ENCODE data around the gene UBE2O. TPM values are rescaled to one million over a fixed set of nuclear protein-coding genes. Genes with fewer than 3 reads are reported as not detected.

The UBE2O gene
- total RNA-seq (2014; rRNA removed) (64.7 and 77.3 TPM in 2 replicates), Bru-seq, nascent RNA (percentile 86 among the genes with signal in this experiment), BruChase-seq, experiment 1, labeled RNA remaining after a 6-hour chase (percentile 89 among the genes with signal in this experiment), BruChase-seq, experiment 2, labeled RNA remaining after a 2-hour chase (percentile 85 among the genes with signal in this experiment)
- long read RNA-seq, full-length matches to known transcripts, result 8 of 108 reads
- long read RNA-seq, partial matches to known transcripts, result 90 of 108 reads
- long read RNA-seq, other reads (novel, unspliced or antisense), result 10 of 108 reads

DNA sequence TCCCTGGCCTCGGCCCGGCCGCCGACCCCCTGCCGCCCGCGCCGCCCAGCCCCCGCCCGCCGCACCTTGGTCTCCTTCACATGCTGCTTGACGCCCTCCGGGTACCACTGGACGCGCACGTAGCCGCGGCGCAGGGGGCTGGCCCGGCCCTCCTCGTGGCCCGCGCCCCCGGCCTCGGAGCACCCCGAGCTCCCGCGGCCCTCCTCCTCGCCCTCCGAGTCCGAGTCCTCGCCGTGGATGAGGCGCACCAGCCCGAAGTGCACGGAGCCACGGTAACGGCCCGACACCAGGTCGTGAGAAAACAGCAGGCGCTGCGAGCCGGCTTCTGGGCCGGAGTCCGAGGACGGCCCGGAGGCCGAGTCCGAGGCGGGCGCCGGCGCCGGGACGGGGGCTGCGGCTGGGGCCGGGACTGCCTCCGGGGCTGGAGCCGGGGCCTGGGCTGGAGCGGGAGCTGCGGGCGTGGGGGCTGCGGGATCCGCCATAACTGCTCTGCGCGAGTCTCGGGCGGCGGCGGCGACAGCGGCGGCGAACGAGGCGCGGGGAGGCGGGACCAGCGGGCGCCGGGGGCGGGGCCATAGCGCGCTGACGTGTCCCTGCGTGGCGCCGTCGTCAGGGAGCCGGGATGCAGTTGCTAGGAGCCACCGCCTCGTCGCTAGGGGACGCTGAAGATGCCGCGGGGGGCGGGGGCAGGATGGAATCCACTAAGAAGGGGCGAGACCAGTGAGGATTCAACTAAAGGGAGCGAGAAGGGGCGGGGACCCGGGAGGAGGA, at the start of gene UBE2O:
TSS of gene UBE2O (minus strand) at position 493 of the 771 bp plus-strand sequence. CDS start at position 482, 11 bp downstream.
- no peak for TF ChIP-seq EZH2phosphoT487 (IDR thresholded peaks at IDR 0.05; ENCODE audit: borderline replicate concordance, low read length)
- TF ChIP-seq, protein P1, sequence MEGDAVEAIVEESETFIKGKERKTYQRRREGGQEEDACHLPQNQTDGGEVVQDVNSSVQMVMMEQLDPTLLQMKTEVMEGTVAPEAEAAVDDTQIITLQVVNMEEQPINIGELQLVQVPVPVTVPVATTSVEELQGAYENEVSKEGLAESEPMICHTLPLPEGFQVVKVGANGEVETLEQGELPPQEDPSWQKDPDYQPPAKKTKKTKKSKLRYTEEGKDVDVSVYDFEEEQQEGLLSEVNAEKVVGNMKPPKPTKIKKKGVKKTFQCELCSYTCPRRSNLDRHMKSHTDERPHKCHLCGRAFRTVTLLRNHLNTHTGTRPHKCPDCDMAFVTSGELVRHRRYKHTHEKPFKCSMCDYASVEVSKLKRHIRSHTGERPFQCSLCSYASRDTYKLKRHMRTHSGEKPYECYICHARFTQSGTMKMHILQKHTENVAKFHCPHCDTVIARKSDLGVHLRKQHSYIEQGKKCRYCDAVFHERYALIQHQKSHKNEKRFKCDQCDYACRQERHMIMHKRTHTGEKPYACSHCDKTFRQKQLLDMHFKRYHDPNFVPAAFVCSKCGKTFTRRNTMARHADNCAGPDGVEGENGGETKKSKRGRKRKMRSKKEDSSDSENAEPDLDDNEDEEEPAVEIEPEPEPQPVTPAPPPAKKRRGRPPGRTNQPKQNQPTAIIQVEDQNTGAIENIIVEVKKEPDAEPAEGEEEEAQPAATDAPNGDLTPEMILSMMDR (conservative IDR thresholded peaks at IDR 0.05; ENCODE audit: low read depth, low read length), result peak; percentile 63
- Histone ChIP-seq H3K9me2 (replicated peaks; ENCODE audit: low read length) (no peaks in the 10 kb centered on the region), H3K79me2 (ENCODE audit: low read length) (peaks cover 51% of the 10 kb centered on the region), H3K27ac (ENCODE audit: low read length) (no peak within 1 kb of the TSS), H3K9ac (ENCODE audit: low read length) (peak within 1 kb of the TSS; percentile 90), H3K4me3 (ENCODE audit: low read length) (peak within 1 kb of the TSS; percentile 93), H3K36me3 (ENCODE audit: low read depth, low read length) (no peaks in the 10 kb centered on the region), H3K4me1 (ENCODE audit: insufficient read depth, low read length) (peaks cover 33% of the 10 kb centered on the region), H3K27me3 (ENCODE audit: low read length) (no peaks in the 10 kb centered on the region), H3F3A (ENCODE audit: low read length, unreplicated experiment) (peaks cover 11% of the 10 kb centered on the region), H2AFZ (ENCODE audit: low read length) (peak within 1 kb of the TSS; percentile 62; the same call in 1 of the 2 replicates), H3K9me3 (ENCODE audit: low read length) (no peaks in the 10 kb centered on the region), H4K20me1 (ENCODE audit: low read length) (peaks cover 35% of the 10 kb centered on the region), H3K4me2 (ENCODE audit: low read length) (peak within 1 kb of the TSS; percentile 89)
- DNase-seq (peak; percentile 93), ATAC-seq (peak; percentile 89)
- ChIA-PET CTCF (interaction anchor here (0.6 kb wide), 1 partner anchor 83 kb away, joined by 4 read pairs; no protein-coding TSS in a partner anchor), POLR2A (ENCODE audit: unreplicated experiment) (interaction anchor here (0.6 kb wide), 1 partner anchor 54 kb away, joined by 3 read pairs; no protein-coding TSS in a partner anchor)
- intact Hi-C loops (cut with micrococcal nuclease), result no loop called here
- no TSS peak for BruUV-seq (replicated peaks)

DNA sequence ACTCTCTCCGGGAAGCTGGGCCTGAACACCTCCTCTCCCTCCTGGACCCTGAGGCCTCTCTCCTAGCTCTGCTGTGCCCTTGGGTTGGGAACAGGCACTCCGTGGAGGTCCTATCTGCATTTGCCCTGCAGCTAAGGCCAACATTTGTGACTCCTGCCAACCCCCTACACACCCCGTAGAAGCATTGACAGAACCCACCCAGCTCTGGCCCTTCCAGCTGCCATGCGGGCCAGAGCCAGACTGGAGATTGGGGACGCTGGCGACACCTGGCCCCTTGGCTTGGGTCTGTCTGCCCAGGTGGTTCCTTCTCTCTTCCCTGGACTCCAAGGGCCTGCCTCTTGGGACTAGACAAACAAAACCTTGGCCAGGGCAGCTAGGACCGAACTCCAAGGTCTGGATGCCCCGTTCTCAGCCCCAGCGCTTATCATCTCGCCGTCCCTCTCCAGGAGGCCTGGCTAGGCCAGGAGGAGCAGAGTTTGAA, 48.9 kb upstream of the UBE2O start:
- Histone ChIP-seq H3K79me2 (ENCODE audit: low read length) (peaks cover 41% of the 10 kb centered on the region), H3K9me2 (replicated peaks; ENCODE audit: low read length) (no peaks in the 10 kb centered on the region), H3K4me2 (ENCODE audit: low read length) (peak overlapping the region; percentile 83), H3K27ac (ENCODE audit: low read length) (no peak overlapping the region), H2AFZ (ENCODE audit: low read length) (peak overlapping the region; percentile 83), H3K9ac (ENCODE audit: low read length) (peak overlapping the region; percentile 96; the same call in 1 of the 2 replicates), H3K27me3 (ENCODE audit: low read length) (no peaks in the 10 kb centered on the region), H3K4me1 (ENCODE audit: insufficient read depth, low read length) (peaks cover 36% of the 10 kb centered on the region), H3K4me3 (ENCODE audit: low read length) (peak overlapping the region; percentile 98), H3K36me3 (ENCODE audit: low read depth, low read length) (no peaks in the 10 kb centered on the region), H4K20me1 (ENCODE audit: low read length) (peaks cover 7% of the 10 kb centered on the region; the same call in 1 of the 2 replicates), H3F3A (ENCODE audit: low read length, unreplicated experiment) (no peaks in the 10 kb centered on the region), H3K9me3 (ENCODE audit: low read length) (no peaks in the 10 kb centered on the region)
- no peak for ATAC-seq
- DNase-seq, result no peak
- TF ChIP-seq, protein P1 (conservative IDR thresholded peaks at IDR 0.05; ENCODE audit: low read depth, low read length), result no peak
- no peak for TF ChIP-seq EZH2phosphoT487 (IDR thresholded peaks at IDR 0.05; ENCODE audit: borderline replicate concordance, low read length)
- intact Hi-C loops (cut with micrococcal nuclease), result loop anchor here (1.0 kb wide), 1 partner anchor 36 kb away; no protein-coding TSS in a partner anchor
- ChIA-PET CTCF (interaction anchor here (1.0 kb wide), 1 partner anchor 44 kb away, joined by 5 read pairs; no protein-coding TSS in a partner anchor), POLR2A (ENCODE audit: unreplicated experiment) (no interaction called here)
- TSS peak; percentile 58 for BruUV-seq (replicated peaks)

Data from PC-3 (cell line).